GM13977 (cell line): Measurements from ENCODE around the gene RICTOR.

Experiments used
- DNase-seq: peaks from one replicate; pipeline ENCODE4 v3.0.0; 2012; ENCODE audit warnings: low spot score
- in situ Hi-C: fragments of 300-500 bp; cut with MboI; formaldehyde crosslinking; loops from one replicate; pipeline ENCODE4 v1.12.0; 2022; ENCODE audit warnings: low sequenced_read_pairs, low pct_unique_long_range_greater_than_20kb, mixed read lengths, inconsistent platforms; ENCODE audit not compliant: unreplicated experiment
- TF ChIP-seq, protein P1 (sequence below): IDR thresholded peaks from 2 replicates; pipeline ENCODE4 v1.5.1; 2012; ENCODE audit warnings: mild to moderate bottlenecking, control low read depth; ENCODE audit not compliant: insufficient read depth; ENCODE audit errors: extremely low read depth, missing control alignments

RICTOR gene

GRCh38 chr5:39108987-39109386 lies 34.8 kb upstream of the RICTOR start:
- TF ChIP-seq, protein P1, sequence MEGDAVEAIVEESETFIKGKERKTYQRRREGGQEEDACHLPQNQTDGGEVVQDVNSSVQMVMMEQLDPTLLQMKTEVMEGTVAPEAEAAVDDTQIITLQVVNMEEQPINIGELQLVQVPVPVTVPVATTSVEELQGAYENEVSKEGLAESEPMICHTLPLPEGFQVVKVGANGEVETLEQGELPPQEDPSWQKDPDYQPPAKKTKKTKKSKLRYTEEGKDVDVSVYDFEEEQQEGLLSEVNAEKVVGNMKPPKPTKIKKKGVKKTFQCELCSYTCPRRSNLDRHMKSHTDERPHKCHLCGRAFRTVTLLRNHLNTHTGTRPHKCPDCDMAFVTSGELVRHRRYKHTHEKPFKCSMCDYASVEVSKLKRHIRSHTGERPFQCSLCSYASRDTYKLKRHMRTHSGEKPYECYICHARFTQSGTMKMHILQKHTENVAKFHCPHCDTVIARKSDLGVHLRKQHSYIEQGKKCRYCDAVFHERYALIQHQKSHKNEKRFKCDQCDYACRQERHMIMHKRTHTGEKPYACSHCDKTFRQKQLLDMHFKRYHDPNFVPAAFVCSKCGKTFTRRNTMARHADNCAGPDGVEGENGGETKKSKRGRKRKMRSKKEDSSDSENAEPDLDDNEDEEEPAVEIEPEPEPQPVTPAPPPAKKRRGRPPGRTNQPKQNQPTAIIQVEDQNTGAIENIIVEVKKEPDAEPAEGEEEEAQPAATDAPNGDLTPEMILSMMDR, result no peak
- no peak for DNase-seq
- in situ Hi-C loops, result no loop called here

GRCh38 chr5:39107350-39107749 lies 33.2 kb upstream of the RICTOR start:
- TF ChIP-seq, protein P1, result no peak

GRCh38 chr5:39106322-39106721 lies 32.1 kb upstream of the RICTOR start:
- no peak for DNase-seq
- in situ Hi-C loops, result no loop called here
- TF ChIP-seq, protein P1, result no peak

More at GRCh38 chr5:39107350-39107749, 33.2 kb upstream of the RICTOR start:
- in situ Hi-C loops, result no loop called here
- DNase-seq, result no peak

DNA sequence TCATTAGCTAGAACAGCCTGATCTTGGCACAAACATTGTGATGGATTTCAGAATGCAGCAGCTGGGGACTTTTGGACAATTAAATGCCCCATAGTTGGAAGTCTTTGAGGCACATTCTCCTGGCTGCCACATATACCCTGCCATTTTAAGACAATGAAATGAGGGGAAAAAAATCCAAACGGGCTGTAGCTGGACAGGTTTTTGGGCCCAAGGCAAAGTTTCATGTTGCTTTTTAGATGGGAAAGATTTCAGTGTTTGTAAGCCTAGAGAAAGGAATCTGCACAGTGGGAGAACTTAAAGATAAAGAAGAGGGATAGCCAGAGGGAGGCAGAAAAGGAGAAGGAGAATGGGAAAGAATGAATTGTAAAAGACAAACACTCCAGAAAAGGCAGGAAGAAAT lies 30.0 kb upstream of the RICTOR start:
- TF ChIP-seq, protein P1, result no peak
- in situ Hi-C loops, result no loop called here
- no peak for DNase-seq

DNA sequence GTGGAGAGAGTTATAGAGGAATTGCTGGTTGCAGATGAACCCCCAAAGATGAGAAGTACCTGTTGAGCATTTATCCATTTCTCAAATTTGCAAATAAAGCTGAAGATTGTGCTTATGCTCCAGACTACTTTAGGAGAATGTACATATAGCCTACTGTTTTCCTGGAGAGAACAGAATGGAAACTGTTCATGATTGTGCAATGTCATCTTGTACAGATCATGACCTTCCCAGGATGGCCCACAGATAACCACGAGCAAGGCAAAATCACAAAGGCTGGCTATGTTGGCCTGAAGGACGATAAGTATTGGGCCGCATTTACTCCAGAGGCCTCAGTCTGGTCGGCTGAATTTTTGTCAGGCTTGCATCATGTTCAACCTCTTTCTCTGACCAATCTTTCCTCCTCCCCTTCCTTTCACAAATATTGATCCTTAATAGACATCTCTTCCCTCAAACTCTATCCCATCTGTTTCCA lies 28.5 kb upstream of the RICTOR start:
- no peak for DNase-seq
- TF ChIP-seq, protein P1, result no peak
- in situ Hi-C loops, result no loop called here

DNA sequence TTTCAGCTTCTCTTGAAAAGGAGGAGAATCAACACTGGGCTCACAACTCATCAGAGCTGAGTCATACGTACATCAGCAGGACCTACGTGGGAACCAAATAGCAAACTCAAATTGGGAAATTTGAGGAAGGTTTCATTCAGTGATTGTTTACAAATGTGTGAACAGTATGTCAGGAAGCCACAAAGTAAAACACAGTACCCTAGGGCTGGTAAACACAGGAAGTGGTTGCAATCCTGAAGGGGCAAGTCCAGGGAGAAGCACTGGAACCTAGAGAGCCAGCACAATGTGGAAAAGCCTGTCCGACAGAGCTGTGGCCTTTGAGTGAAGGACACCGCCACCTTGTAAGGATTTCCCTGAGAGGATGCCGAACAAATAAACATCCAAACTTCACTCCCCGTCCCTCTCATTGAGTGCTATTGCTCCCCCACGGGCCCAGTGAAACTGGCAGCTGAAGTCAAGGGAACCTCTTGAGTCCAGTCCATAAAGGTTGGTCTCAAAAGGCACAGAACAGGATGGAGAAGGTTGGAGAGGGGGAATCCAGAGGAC lies 26.7 kb upstream of the RICTOR start:
- DNase-seq, result no peak
- TF ChIP-seq, protein P1, result no peak
- in situ Hi-C loops, result no loop called here
